HepG2 (cell line): Measurements from ENCODE around the gene KRTAP8-1. TPM values are rescaled to one million over a fixed set of nuclear protein-coding genes. Genes with fewer than 3 reads are reported as not detected.

Source experiments
- ATAC-seq: fragments of 200-7000 bp; cut with Tn5 transposase; 3 replicates; pipeline ENCODE4 v1.9.1; 2020; ENCODE audit warnings: mild to moderate bottlenecking, moderate library complexity
- BruUV-seq: library from RNA; stranded (reverse); fragments of 400-500 nt; replicated peaks from 2 replicates; lab custom pipeline; 2021; lab: Mats Ljungman, UMichigan
- CTCF ChIA-PET: fragments of 300-600 bp; formaldehyde crosslinking; extraction: SDS; loops from one replicate; lab custom pipeline; 2021; ENCODE audit warnings: low total read pairs, inconsistent platforms, low intra/inter-chr PET ratio; lab: Yijun Ruan, JAX
- POLR2A ChIA-PET: fragments of 350-600 bp; sonication (Branson Sonifier 250); formaldehyde crosslinking; loops from one replicate; lab custom pipeline; 2020; ENCODE audit warnings: antibody characterized with exemption, inconsistent platforms; lab: Yijun Ruan, JAX
- DNase-seq: peaks from one replicate; pipeline ENCODE4 v3.0.0-alpha.2; 2015; ENCODE audit warnings: low spot score
- FAIRE-seq: peaks from 3 replicates; lab custom pipeline; 2011; peaks lifted over from hg19 to GRCh38; lab: Jason Lieb, UNC
- H2AFZ ChIP-seq: one replicate; pipeline ENCODE4 v1.6.1; 2011; ENCODE audit warnings: low read length, inconsistent platforms
- H3K27ac ChIP-seq: fragments of 300-600 bp; 3 replicates; pipeline ENCODE4 v1.8.0; 2011; ENCODE audit warnings: mixed run types, mild to moderate bottlenecking, mixed read lengths, low read length, inconsistent platforms; ENCODE audit not compliant: insufficient read depth; ENCODE audit errors: extremely low read length
- H3K27me3 ChIP-seq, 2 experiments: fragments of 200-600 bp in 1 of 2; 2 replicates in 1 of 2; 3 replicates in 1 of 2; pipeline versions ENCODE4 v1.6.0 to v1.8.0; 2011; ENCODE audit warnings: low read length in 2 of 2, mild to moderate bottlenecking in 2 of 2, moderate library complexity in 2 of 2, inconsistent platforms in 1 of 2; ENCODE audit not compliant: insufficient read depth in 2 of 2, control insufficient read depth in 1 of 2
- H3K36me3 ChIP-seq, 2 experiments: fragments of 200-600 bp in 1 of 2; replicated peaks in 1 of 2; 2 replicates in 1 of 2; 3 replicates in 1 of 2; pipeline versions ENCODE4 v1.5.1 to v1.8.0; 2011; ENCODE audit warnings: low read length in 2 of 2, inconsistent platforms in 1 of 2; ENCODE audit not compliant: insufficient read depth in 2 of 2, control insufficient read depth in 1 of 2
- H3K4me1 ChIP-seq: 2 replicates; pipeline ENCODE4 v1.5.1; 2012; ENCODE audit warnings: low read length, inconsistent platforms; ENCODE audit not compliant: insufficient read depth
- H3K4me2 ChIP-seq: 2 replicates; pipeline ENCODE4 v1.6.0; 2011; ENCODE audit warnings: low read depth, low read length, inconsistent platforms
- H3K4me3 ChIP-seq, 3 experiments: fragments of 200-600 bp in 1 of 3; sonication (generic), shearing (Covaris generic) in 1 of 3; replicated peaks in 1 of 3; 2 replicates each; pipeline ENCODE4 v1.5.1; 2011 to 2016; ENCODE audit warnings: low read length in 3 of 3, inconsistent platforms in 2 of 3, low read depth in 2 of 3, mild to moderate bottlenecking in 2 of 3, control low read depth in 1 of 3, mixed read lengths in 1 of 3; ENCODE audit not compliant: insufficient read depth in 1 of 3
- H3K79me2 ChIP-seq: one replicate; pipeline ENCODE4 v1.6.1; 2011; ENCODE audit warnings: low read length, inconsistent platforms; ENCODE audit not compliant: insufficient read depth
- H3K9ac ChIP-seq: 2 replicates; pipeline ENCODE4 v1.6.0; 2011; ENCODE audit warnings: mild to moderate bottlenecking, low read depth, low read length, inconsistent platforms; ENCODE audit not compliant: insufficient read depth
- H3K9me3 ChIP-seq: 2 replicates; pipeline ENCODE4 v1.5.1; 2012; ENCODE audit warnings: mild to moderate bottlenecking, low read length
- H4K20me1 ChIP-seq: 2 replicates; pipeline ENCODE4 v1.6.0; 2011; ENCODE audit warnings: inconsistent platforms, mild to moderate bottlenecking, low read length, moderate library complexity; ENCODE audit not compliant: insufficient read depth
- UBTF ChIP-seq: sonication (generic); formaldehyde crosslinking; IDR thresholded peaks from 2 replicates; pipeline ENCODE4 v1.4.0; 2020; ENCODE audit warnings: mild to moderate bottlenecking, missing genetic modification reagents
- ZFX ChIP-seq: sonication (generic); formaldehyde crosslinking; IDR thresholded peaks from 2 replicates; pipeline ENCODE4 v1.4.0; 2020; ENCODE audit warnings: mild to moderate bottlenecking, low read depth, missing genetic modification reagents, moderate library complexity
- ZNF234 ChIP-seq: sonication (generic); formaldehyde crosslinking; conservative IDR thresholded peaks from 2 replicates; pipeline ENCODE4 v1.5.1; 2020; ENCODE audit warnings: mild to moderate bottlenecking, missing genetic modification reagents
- ZNF597 ChIP-seq: sonication (generic); formaldehyde crosslinking; IDR thresholded peaks from 2 replicates; pipeline ENCODE4 v1.5.0; 2020; ENCODE audit warnings: missing genetic modification reagents
- ZNF670 ChIP-seq: sonication (generic); formaldehyde crosslinking; IDR thresholded peaks from 2 replicates; pipeline ENCODE4 v1.8.0; 2022; ENCODE audit warnings: mild to moderate bottlenecking, missing genetic modification reagents, borderline replicate concordance
- ZNF687 ChIP-seq: sonication (generic); formaldehyde crosslinking; IDR thresholded peaks from 2 replicates; pipeline ENCODE4 v1.5.1; 2020; ENCODE audit warnings: mild to moderate bottlenecking, missing genetic modification reagents, moderate library complexity
- WGBS: methylation state at CpG from one replicate; pipeline ENCODE4 v1.1.6; 2017; ENCODE audit warnings: low lambda C conversion rate; 5-methylcytosine and 5-hydroxymethylcytosine counted together
- in situ Hi-C: cut with HindIII; loops from 2 replicates; pipeline ENCODE4 v1.10.0; 2017; ENCODE audit warnings: low pct_unique_long_range_greater_than_20kb; ENCODE audit not compliant: extremely low pct_ligation_motif_present
- intact Hi-C: fragments of 100-400 bp; cut with micrococcal nuclease; formaldehyde crosslinking; loops from one replicate; pipeline ENCODE4 v1.10.0; 2022; ENCODE audit not compliant: unreplicated experiment
- polyA plus RNA-seq, 8 experiments: library from polyadenylated mRNA; depleted of rRNA in 3 of 8; stranded (reverse) in 7 of 8; unstranded in 1 of 8; fragments of >200 nt; fragmentation: Illumina TruSeq in 4 of 8; extraction: Trizol in 4 of 8; gene quantifications; 2 replicates each; pipeline versions ENCODE4 v1.2.1 to v1.2.3, GENCODE V29; 2011 to 2016; ENCODE audit warnings: low read depth in 4 of 8, missing spikeins in 1 of 8, mixed read lengths in 1 of 8; ENCODE audit not compliant: insufficient read depth in 1 of 8
- total RNA-seq, 5 experiments: library from RNA; depleted of rRNA; stranded (reverse); fragments of >200 nt; fragmentation: Illumina TruSeq; extraction: Trizol; gene quantifications; 2 replicates each; pipeline ENCODE4 v1.2.3, GENCODE V29; 2016; ENCODE audit warnings: low read depth in 1 of 5
- TF ChIP-seq, protein P1 (sequence below): fragments of 450-650 bp; IDR thresholded peaks from 2 replicates; pipeline ENCODE4 v1.6.1; 2017

KRTAP8-1 gene
- total and polyA plus RNA-seq, 2 of the 13 experiments (the other 11 are each of a cell fraction or from before 2014, with no cell fraction given) = not detected

GRCh38 chr21:30829659-30830058 is 16.6 kb upstream of the KRTAP8-1 start, which contains the start of gene KRTAP7-1:
Gene KRTAP7-1, minus strand, starts transcription at chr21:30829759. Its CDS starts 61 bp downstream, at chr21:30829698.
- Histone ChIP-seq H3K27ac (no peak within 1 kb of the TSS), H3K36me3 (no peaks in the 10 kb centered on the region), H3K79me2 (no peaks in the 10 kb centered on the region), H4K20me1 (no peaks in the 10 kb centered on the region), H3K27me3 (no peaks in the 10 kb centered on the region), H3K9ac (no peak within 1 kb of the TSS), H2AFZ (no peak within 1 kb of the TSS), H3K9me3 (peaks cover 67% of the 10 kb centered on the region), H3K4me2 (no peak within 1 kb of the TSS), H3K4me1 (no peaks in the 10 kb centered on the region), H3K4me3 (no peak within 1 kb of the TSS)
- no TSS peak for BruUV-seq
- TF ChIP-seq ZNF597 (CRISPR knock-in tag) = no peak
- TF ChIP-seq, protein P1, sequence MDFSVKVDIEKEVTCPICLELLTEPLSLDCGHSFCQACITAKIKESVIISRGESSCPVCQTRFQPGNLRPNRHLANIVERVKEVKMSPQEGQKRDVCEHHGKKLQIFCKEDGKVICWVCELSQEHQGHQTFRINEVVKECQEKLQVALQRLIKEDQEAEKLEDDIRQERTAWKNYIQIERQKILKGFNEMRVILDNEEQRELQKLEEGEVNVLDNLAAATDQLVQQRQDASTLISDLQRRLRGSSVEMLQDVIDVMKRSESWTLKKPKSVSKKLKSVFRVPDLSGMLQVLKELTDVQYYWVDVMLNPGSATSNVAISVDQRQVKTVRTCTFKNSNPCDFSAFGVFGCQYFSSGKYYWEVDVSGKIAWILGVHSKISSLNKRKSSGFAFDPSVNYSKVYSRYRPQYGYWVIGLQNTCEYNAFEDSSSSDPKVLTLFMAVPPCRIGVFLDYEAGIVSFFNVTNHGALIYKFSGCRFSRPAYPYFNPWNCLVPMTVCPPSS = no peak
- DNase-seq (no peak), ATAC-seq (no peak), FAIRE-seq (no peak)
- intact Hi-C loops = no loop called here
- in situ Hi-C loops = no loop called here
- CTCF ChIA-PET = no interaction called here
- POLR2A ChIA-PET = no interaction called here
- 0% methylated on average over 4 of the region's 4 CpGs for WGBS

DNA sequence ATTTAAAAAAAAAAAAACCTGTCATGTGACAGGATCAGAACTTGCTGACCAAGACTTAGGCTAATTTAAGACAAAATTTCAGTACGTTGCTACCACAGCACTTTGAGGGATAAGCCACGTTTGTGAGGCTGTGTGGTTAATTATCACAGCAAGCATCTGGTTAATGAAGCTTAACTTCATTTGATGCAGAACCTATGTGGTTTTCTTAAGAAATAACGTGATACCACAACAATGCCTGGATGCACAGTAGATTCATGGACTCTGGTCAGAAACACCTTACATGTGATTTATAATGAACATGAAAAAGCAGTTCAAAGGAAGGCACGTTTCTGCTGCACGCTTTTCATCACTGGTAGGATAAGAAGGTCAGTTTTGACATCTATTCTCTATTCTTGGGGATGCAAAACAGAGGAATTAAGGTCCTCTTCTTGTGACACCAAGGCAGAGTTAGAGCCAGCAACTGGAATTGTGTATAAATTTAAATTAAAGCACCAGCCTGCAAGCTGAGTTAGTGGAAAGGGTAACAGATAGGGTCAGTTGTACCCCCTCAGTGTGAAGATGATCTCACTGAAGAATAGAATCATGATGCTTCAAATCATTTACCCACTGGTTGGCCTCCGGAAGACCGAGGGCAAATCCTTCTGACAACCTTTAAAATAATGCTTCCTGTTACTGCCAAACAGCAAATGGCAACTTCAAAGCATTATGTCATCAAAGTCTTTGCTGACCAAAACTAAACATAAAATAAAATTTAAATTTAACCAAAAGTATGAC is 6.0 kb upstream of the KRTAP8-1 start:
- WGBS = 8% methylated on average over 7 of the region's 7 CpGs
- no peak for FAIRE-seq
- POLR2A ChIA-PET = no interaction called here

More for the DNA sequence above, 6.0 kb upstream of the KRTAP8-1 start:
- no peaks in the 10 kb centered on the region for H3K36me3 ChIP-seq
- H3K4me2 ChIP-seq = no peak overlapping the region
- ATAC-seq = no peak
- in situ Hi-C loops = no loop called here
- intact Hi-C loops = no loop called here
- TF ChIP-seq ZFX (no peak), UBTF (no peak), ZNF234 (CRISPR knock-in tag) (no peak), ZNF670 (CRISPR knock-in tag) (no peak), ZNF687 (CRISPR knock-in tag) (no peak)
- H2AFZ ChIP-seq = no peak overlapping the region
- no peak overlapping the region for H3K9ac ChIP-seq
- H3K9me3 ChIP-seq = peaks cover 93% of the 10 kb centered on the region
- H3K4me1 ChIP-seq = no peaks in the 10 kb centered on the region
- no peaks in the 10 kb centered on the region for H3K27me3 ChIP-seq
- no TSS peak for BruUV-seq
- H3K79me2 ChIP-seq = no peaks in the 10 kb centered on the region
- CTCF ChIA-PET = no interaction called here
- no peak overlapping the region for H3K27ac ChIP-seq
- H4K20me1 ChIP-seq = no peaks in the 10 kb centered on the region
- no peak for DNase-seq
- no peak overlapping the region for H3K4me3 ChIP-seq
